HCT116 (cell line): ENCODE results near the gene BPTF. TPM values are rescaled to one million over a fixed set of nuclear protein-coding genes. Genes with fewer than 3 reads are reported as not detected.
"Not testable (repeated sequence)": the region's sequence is repeated elsewhere in the genome, so short reads cannot be mapped to it uniquely, and the experiment has no call there.

Experiments
- ATAC-seq: fragments of 200-7000 bp; cut with Tn5 transposase; 2 replicates; pipeline ENCODE4 v1.9.1; 2020; ENCODE audit warnings: mild to moderate bottlenecking, moderate library complexity
- BruUV-seq: library from RNA; stranded (reverse); fragments of 400-500 nt; replicated peaks from 2 replicates; lab custom pipeline; 2021; lab: Mats Ljungman, UMichigan
- CTCF ChIA-PET: fragments of 300-600 bp; sonication (Branson Sonifier 250); formaldehyde crosslinking; loops from one replicate; lab custom pipeline; 2021; ENCODE audit warnings: antibody characterized with exemption; lab: Charles Lee
- POLR2A ChIA-PET: fragments of 300-600, 350-600 bp; sonication (Branson Sonifier 250); formaldehyde crosslinking; loops from one replicate; lab custom pipeline; 2021; ENCODE audit warnings: antibody characterized with exemption; lab: Charles Lee
- RAD21 ChIA-PET, 2 experiments: fragments of 300-600 bp; sonication (Branson Sonifier 250); formaldehyde crosslinking; loops; one replicate each; lab custom pipeline; 2023; ENCODE audit warnings: low total read pairs in 2 of 2; ENCODE audit not compliant: uncharacterized antibody in 2 of 2, unreplicated experiment in 2 of 2, low non-redundant PET in 1 of 2; lab: Charles Lee
- DNase-seq: peaks from one replicate; pipeline ENCODE4 v3.0.0-alpha.2; 2010; ENCODE audit warnings: low read depth, low spot score
- H2AFZ ChIP-seq: fragments of 200-600 bp; shearing (Covaris generic), sonication (generic); 2 replicates; pipeline ENCODE4 v1.6.1; 2017; ENCODE audit warnings: low read depth, mixed run types, mixed read lengths, antibody characterized with exemption, low read length; ENCODE audit not compliant: poor library complexity, severe bottlenecking
- H3K27ac ChIP-seq: 2 replicates; pipeline ENCODE4 v1.5.1; 2012; ENCODE audit warnings: low read depth, low read length
- H3K27me3 ChIP-seq: fragments of 200-600 bp; sonication (generic); 2 replicates; pipeline ENCODE4 v1.6.1; 2016; ENCODE audit warnings: mixed run types, low read length, mixed read lengths; ENCODE audit not compliant: insufficient read depth
- H3K36me3 ChIP-seq, 2 experiments: fragments of 200-500 bp in 1 of 2; fragments of 200-600 bp in 1 of 2; sonication (Bioruptor generic) in 1 of 2; sonication (generic) in 1 of 2; 2 replicates each; pipeline versions ENCODE4 v1.5.1 to v1.6.1; 2014 to 2016; ENCODE audit warnings: low read length in 2 of 2, inconsistent platforms in 1 of 2, mixed read lengths in 1 of 2, mixed run types in 1 of 2; ENCODE audit not compliant: insufficient read depth in 2 of 2, control insufficient read depth in 1 of 2
- H3K4me1 ChIP-seq, 2 experiments: fragments of 200-600 bp in 1 of 2; sonication (generic) in 1 of 2; 2 replicates each; pipeline versions ENCODE4 v1.5.1 to v1.6.1; 2012 to 2017; ENCODE audit warnings: low read length in 2 of 2, inconsistent platforms in 1 of 2, mild to moderate bottlenecking in 1 of 2, mixed read lengths in 1 of 2, mixed run types in 1 of 2, moderate library complexity in 1 of 2; ENCODE audit not compliant: insufficient read depth in 2 of 2, control insufficient read depth in 1 of 2
- H3K4me2 ChIP-seq: fragments of 200-600 bp; sonication (generic); 2 replicates; pipeline ENCODE4 v1.6.1; 2017; ENCODE audit warnings: mixed run types, low read length, mixed read lengths
- H3K4me3 ChIP-seq, 2 experiments: fragments of 200-600 bp in 1 of 2; sonication (generic) in 1 of 2; replicated peaks in 1 of 2; 2 replicates each; pipeline ENCODE4 v1.5.1; 2011 to 2016; ENCODE audit warnings: low read length in 2 of 2, control low read depth in 1 of 2, low read depth in 1 of 2, mild to moderate bottlenecking in 1 of 2, mixed read lengths in 1 of 2, mixed run types in 1 of 2
- H3K79me2 ChIP-seq: fragments of 200-600 bp; sonication (generic); 2 replicates; pipeline ENCODE4 v1.6.1; 2017; ENCODE audit warnings: mild to moderate bottlenecking, mixed run types, low read length, moderate library complexity, mixed read lengths; ENCODE audit not compliant: insufficient read depth
- H3K9ac ChIP-seq: fragments of 200-600 bp; sonication (generic); 2 replicates; pipeline ENCODE4 v1.6.1; 2016; ENCODE audit warnings: low read length, mixed read lengths
- H3K9me2 ChIP-seq: fragments of 200-600 bp; sonication (generic), shearing (Covaris generic); 2 replicates; pipeline ENCODE4 v1.6.1; 2017; ENCODE audit warnings: mixed run types, mild to moderate bottlenecking, moderate library complexity; ENCODE audit not compliant: insufficient read depth
- H3K9me3 ChIP-seq, 2 experiments: fragments of 200-500 bp in 1 of 2; fragments of 200-600 bp in 1 of 2; sonication (Bioruptor generic) in 1 of 2; sonication (generic) in 1 of 2; 2 replicates each; pipeline ENCODE4 v1.6.1; 2014 to 2017; ENCODE audit warnings: low read length in 2 of 2, mixed read lengths in 2 of 2, inconsistent platforms in 1 of 2, low read depth in 1 of 2, mild to moderate bottlenecking in 1 of 2, mixed run types in 1 of 2, moderate library complexity in 1 of 2; ENCODE audit not compliant: control insufficient read depth in 1 of 2, insufficient read depth in 1 of 2
- H4K20me1 ChIP-seq: fragments of 200-600 bp; sonication (generic), shearing (Covaris generic); 2 replicates; pipeline ENCODE4 v1.6.1; 2017; ENCODE audit warnings: mixed run types, mild to moderate bottlenecking, moderate library complexity; ENCODE audit not compliant: insufficient read depth
- JUND ChIP-seq: IDR thresholded peaks from 2 replicates; pipeline ENCODE4 v1.6.1; 2012
- POLR2AphosphoS5 ChIP-seq: IDR thresholded peaks from 2 replicates; pipeline ENCODE4 v1.6.1; 2011; ENCODE audit warnings: mild to moderate bottlenecking, low read depth, low read length, moderate library complexity
- SRF ChIP-seq: IDR thresholded peaks from 2 replicates; pipeline ENCODE4 v1.6.1; 2012; ENCODE audit warnings: low read depth
- YY1 ChIP-seq: IDR thresholded peaks from 2 replicates; pipeline ENCODE4 v1.6.1; 2011; ENCODE audit warnings: low read length, low read depth, moderate library complexity, mild to moderate bottlenecking; ENCODE audit not compliant: insufficient replicate concordance; ENCODE audit errors: extremely low read depth
- ZFX ChIP-seq: fragments of 450-650 bp; IDR thresholded peaks from 2 replicates; pipeline ENCODE4 v1.6.1; 2017
- intact Hi-C: fragments of 100-400 bp; cut with micrococcal nuclease; formaldehyde crosslinking; loops from 2 replicates; pipeline ENCODE4 v1.10.0; 2022
- total RNA-seq: library from RNA; stranded (reverse); gene quantifications from one replicate; pipeline ENCODE4 v1.2.1, GENCODE V29; 2021; ENCODE audit not compliant: unreplicated experiment
- TF ChIP-seq, protein P1 (sequence below): IDR thresholded peaks from 2 replicates; pipeline ENCODE4 v1.6.1; 2011; ENCODE audit warnings: mild to moderate bottlenecking, low read length, moderate library complexity; ENCODE audit not compliant: insufficient replicate concordance; ENCODE audit errors: extremely low read depth

BPTF gene
- total RNA-seq, 1 experiment from 2014 or later: 114 TPM

DNA sequence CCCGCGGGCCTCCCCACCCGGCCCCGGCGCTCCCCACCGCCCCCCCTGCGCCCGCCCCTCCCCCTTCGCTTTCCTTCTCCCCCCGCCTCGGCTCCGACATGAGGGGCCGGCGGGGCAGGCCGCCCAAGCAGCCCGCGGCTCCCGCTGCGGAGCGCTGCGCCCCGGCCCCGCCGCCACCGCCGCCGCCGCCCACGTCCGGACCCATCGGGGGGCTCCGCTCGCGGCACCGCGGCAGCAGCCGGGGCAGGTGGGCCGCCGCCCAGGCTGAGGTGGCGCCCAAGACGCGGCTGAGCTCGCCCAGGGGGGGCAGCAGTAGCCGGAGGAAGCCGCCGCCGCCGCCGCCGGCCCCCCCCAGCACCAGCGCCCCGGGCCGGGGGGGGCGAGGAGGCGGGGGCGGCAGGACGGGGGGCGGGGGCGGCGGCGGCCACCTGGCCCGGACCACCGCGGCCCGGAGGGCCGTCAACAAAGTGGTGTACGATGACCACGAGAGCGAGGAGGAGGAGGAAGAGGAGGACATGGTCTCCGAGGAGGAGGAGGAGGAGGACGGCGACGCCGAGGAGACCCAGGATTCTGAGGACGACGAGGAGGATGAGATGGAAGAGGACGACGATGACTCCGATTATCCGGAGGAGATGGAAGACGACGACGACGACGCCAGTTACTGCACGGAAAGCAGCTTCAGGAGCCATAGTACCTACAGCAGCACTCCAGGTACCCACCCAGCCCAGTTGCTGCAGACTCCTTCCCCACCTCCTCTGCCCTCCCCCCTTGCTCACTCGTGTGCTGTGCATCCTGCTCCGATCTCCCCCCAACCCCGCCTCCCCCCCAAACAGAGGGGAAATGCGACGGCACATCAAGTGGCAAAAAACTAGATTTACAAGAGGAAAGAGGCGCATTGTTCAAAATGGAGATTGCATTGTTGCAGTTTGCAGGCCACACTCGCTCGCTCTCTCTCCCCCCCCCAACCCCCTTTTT lies 611 bp downstream of the BPTF start:
- H3K27me3 ChIP-seq, H3K9me2 ChIP-seq, H2AFZ ChIP-seq, BruUV-seq, H4K20me1 ChIP-seq, H3K36me3 ChIP-seq, RAD21 ChIA-PET, H3K9me3 ChIP-seq: not testable (repeated sequence)
- peak overlapping the region; percentile 74 for H3K27ac ChIP-seq
- ChIA-PET CTCF (interaction anchor here (0.6 to 1.5 kb wide), 2 partner anchors 45 to 47 kb away, joined by 3 read pairs; no protein-coding TSS in a partner anchor), POLR2A (interaction anchor here (0.8 to 1.2 kb wide), 3 partner anchors 13 to 210 kb away, joined by 4 to 5 read pairs (median 4); partner anchors contain the start of gene KPNA2)
- H3K4me2 ChIP-seq: peak overlapping the region; percentile 99
- H3K4me3 ChIP-seq: peak overlapping the region; percentile 62 to 78
- intact Hi-C loops: loop anchor here (2.0 to 5.0 kb wide), 3 partner anchors 25 to 449 kb away; partner anchors contain the start of genes NOL11 and PITPNC1
- ATAC-seq (peak; percentile 57), DNase-seq (peak; percentile 33)
- peaks cover 16 to 19% of the 10 kb centered on the region in 2 experiments for H3K4me1 ChIP-seq
- 0 out of 2 replicates have a peak, but pooled peaks have one; percentile 21 for TF ChIP-seq POLR2AphosphoS5
- peak; percentile 49 for TF ChIP-seq YY1
- peak; percentile 77 for TF ChIP-seq ZFX
- H3K9ac ChIP-seq: peak overlapping the region; percentile 81
- peaks cover 51% of the 10 kb centered on the region for H3K79me2 ChIP-seq

DNA sequence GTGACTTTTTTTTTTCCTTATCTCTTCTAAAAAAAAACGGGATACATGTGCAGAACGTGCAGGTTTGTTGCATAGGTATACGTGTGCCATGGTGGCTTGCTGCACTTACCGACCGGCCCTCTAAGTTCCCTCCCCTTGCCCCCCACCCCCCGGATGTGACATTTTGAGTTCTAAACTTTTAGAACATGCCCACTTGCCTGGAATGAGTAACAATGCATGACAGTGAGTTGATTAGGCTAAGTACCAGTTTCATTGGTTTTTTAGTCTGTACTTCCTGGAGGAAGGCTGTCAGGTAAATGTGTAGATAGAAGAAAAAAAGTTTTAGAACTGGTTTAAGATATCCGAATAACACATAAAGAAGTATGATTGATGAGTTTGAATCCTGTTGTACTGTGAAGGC lies 4.0 kb downstream of the BPTF start:
- no peak for ATAC-seq
- peaks cover 11 to 15% of the 10 kb centered on the region in 2 experiments for H3K4me1 ChIP-seq
- DNase-seq: no peak
- TF ChIP-seq SRF (no peak), JUND (no peak)
- TF ChIP-seq, protein P1, sequence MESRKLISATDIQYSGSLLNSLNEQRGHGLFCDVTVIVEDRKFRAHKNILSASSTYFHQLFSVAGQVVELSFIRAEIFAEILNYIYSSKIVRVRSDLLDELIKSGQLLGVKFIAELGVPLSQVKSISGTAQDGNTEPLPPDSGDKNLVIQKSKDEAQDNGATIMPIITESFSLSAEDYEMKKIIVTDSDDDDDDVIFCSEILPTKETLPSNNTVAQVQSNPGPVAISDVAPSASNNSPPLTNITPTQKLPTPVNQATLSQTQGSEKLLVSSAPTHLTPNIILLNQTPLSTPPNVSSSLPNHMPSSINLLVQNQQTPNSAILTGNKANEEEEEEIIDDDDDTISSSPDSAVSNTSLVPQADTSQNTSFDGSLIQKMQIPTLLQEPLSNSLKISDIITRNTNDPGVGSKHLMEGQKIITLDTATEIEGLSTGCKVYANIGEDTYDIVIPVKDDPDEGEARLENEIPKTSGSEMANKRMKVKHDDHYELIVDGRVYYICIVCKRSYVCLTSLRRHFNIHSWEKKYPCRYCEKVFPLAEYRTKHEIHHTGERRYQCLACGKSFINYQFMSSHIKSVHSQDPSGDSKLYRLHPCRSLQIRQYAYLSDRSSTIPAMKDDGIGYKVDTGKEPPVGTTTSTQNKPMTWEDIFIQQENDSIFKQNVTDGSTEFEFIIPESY: no peak
- no peaks in the 10 kb centered on the region for H3K27me3 ChIP-seq
- H4K20me1 ChIP-seq: peaks cover 13% of the 10 kb centered on the region; the same call in 1 of the 2 replicates
- no TSS peak for BruUV-seq
- H3K79me2 ChIP-seq: peaks cover 84% of the 10 kb centered on the region
- ChIA-PET RAD21 (no interaction called here), POLR2A (no interaction called here), CTCF (no interaction called here)
- no peak overlapping the region for H2AFZ ChIP-seq
- no peaks in the 10 kb centered on the region for H3K9me3 ChIP-seq
- no peak overlapping the region for H3K4me2 ChIP-seq
- H3K27ac ChIP-seq: no peak overlapping the region
- H3K4me3 ChIP-seq: no peak overlapping the region
- no peaks in the 10 kb centered on the region for H3K9me2 ChIP-seq
- intact Hi-C loops: loop anchor here (5.0 kb wide), 1 partner anchor 452 kb away; the partner anchor contains the start of gene PITPNC1
- 0 out of 4 replicates have a peak, but pooled peaks cover 0 to 2% of the 10 kb centered on the region in 2 experiments for H3K36me3 ChIP-seq
- H3K9ac ChIP-seq: no peak overlapping the region
